Stomach (tissue), 9 donors: ENCODE data around the gene HNF1B. TPM values are rescaled to one million over a fixed set of nuclear protein-coding genes. Genes with fewer than 3 reads are reported as not detected.

Source experiments
- DNase-seq, 2 donors: peaks; one replicate each; pipeline versions ENCODE4 v3.0.0 to v3.0.0-alpha.2; 2013 to 2019
- H3K27ac ChIP-seq, 5 donors: fragments of 200-600 bp in 4 of 5; sonication (generic) in 4 of 5; one replicate each; pipeline ENCODE4 v1.5.1; 2013 to 2019; ENCODE audit warnings: mild to moderate bottlenecking in 1 of 5, moderate library complexity in 1 of 5
- H3K27me3 ChIP-seq, 3 donors: fragments of 200-600 bp; sonication (generic); one replicate each; pipeline ENCODE4 v1.5.1; 2017 to 2019; ENCODE audit warnings: mixed run types in 1 of 3
- H3K36me3 ChIP-seq, 4 donors: fragments of 200-600 bp; sonication (generic); 1 replicate in 3 of 4; 2 replicates in 1 of 4; pipeline ENCODE4 v1.5.1; 2016 to 2019
- H3K4me1 ChIP-seq, 4 donors: fragments of 200-600 bp; sonication (generic); one replicate each; pipeline ENCODE4 v1.5.1; 2016 to 2019
- H3K4me3 ChIP-seq, 4 donors: fragments of 200-600 bp; sonication (generic) in 3 of 4; one replicate each; pipeline ENCODE4 v1.5.1; 2016 to 2019; ENCODE audit warnings: mild to moderate bottlenecking in 1 of 4
- H3K9me3 ChIP-seq, 4 donors: fragments of 200-600 bp; sonication (generic); one replicate each; pipeline ENCODE4 v1.5.1; 2016 to 2019
- EP300 ChIP-seq: sonication (generic); formaldehyde crosslinking; IDR thresholded peaks from one replicate; pipeline ENCODE4 v1.6.1; 2017; ENCODE audit warnings: antibody characterized with exemption
- POLR2A ChIP-seq, 4 donors: fragments of 450-650 bp; IDR thresholded peaks; one replicate each; pipeline ENCODE4 v1.6.1; 2016; ENCODE audit warnings: antibody characterized with exemption in 4 of 4, control low read depth in 2 of 4, mild to moderate bottlenecking in 1 of 4, moderate library complexity in 1 of 4
- POLR2AphosphoS5 ChIP-seq, 3 donors: sonication (generic); formaldehyde crosslinking; IDR thresholded peaks; one replicate each; pipeline ENCODE4 v1.6.1; 2016; ENCODE audit warnings: antibody characterized with exemption in 3 of 3
- WGBS, 5 donors: extraction: QIAGEN DNeasy Blood & Tissue Kit in 3 of 5; methylation state at CpG; one replicate each; pipeline versions ENCODE4 v1.1.5 to v1.1.7; 2013 to 2018; 5-methylcytosine and 5-hydroxymethylcytosine counted together
- intact Hi-C: fragments of 100-400 bp; cut with DNase I; formaldehyde crosslinking; loops from one replicate; pipeline ENCODE4 v1.15.1; 2023; ENCODE audit warnings: low total_unique reads
- polyA plus RNA-seq, 3 donors: library from polyadenylated mRNA; stranded (reverse); fragments of 200-250 nt; gene quantifications; one replicate each; pipeline ENCODE4 v1.2.3, GENCODE V29; 2013
- total RNA-seq, 5 donors: library from RNA; depleted of rRNA; stranded (reverse); fragments of >200 nt; gene quantifications; one replicate each; pipeline versions ENCODE4 v1.1.0 to v1.2.3, GENCODE V29; 2014 to 2016
- TF ChIP-seq, protein P1 (sequence below), 7 experiments: fragments of 450-650 bp in 4 of 7; fragments of 200-600 bp in 3 of 7; sonication (generic) in 3 of 7; IDR thresholded peaks; one replicate each; pipeline ENCODE4 v1.5.1; 2016 to 2019; ENCODE audit warnings: antibody characterized with exemption in 7 of 7, control low read depth in 2 of 7, mild to moderate bottlenecking in 1 of 7
- donor health status: healthy with polysubstance abuse.
- donor health status: Bipolar disorder and iron deficiency.
- donor health status: healthy.

The HNF1B gene
- total and polyA plus RNA-seq, 8 donors: 0.58 to 19.2 (median 7.0) TPM

DNA sequence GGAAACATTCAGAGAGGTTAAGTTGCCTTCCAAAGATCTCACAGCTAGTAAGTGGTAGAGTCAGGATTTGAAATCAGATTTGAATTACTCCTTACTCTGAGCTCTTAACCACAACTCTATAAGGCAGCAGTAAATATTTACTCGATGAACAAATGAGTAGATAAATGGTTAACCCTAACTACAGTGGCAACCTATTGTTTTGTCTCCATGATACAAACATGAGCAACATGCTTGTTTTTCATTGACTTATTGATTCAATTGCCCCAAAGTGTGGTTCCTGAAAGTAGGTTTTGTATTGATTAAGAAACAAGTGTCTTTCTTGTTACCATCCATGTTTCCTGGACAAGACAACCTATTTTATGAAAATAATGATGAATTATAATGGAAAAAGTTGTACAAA, 66.8 kb downstream of the HNF1B start:
- H3K4me1 ChIP-seq: no peaks in the 10 kb centered on the region
- H3K36me3 ChIP-seq: no peaks in the 10 kb centered on the region
- TF ChIP-seq EP300: no peak
- no peak for TF ChIP-seq POLR2AphosphoS5 (IDR thresholded peaks at IDR 0.05)
- WGBS, 5 donors: 79 to 95% (median 88%) methylated on average over 1 of the region's 1 CpG
- peaks cover 0 to 7% (median 0%) of the 10 kb centered on the region in 3 donors for H3K27me3 ChIP-seq
- intact Hi-C loops: no loop called here
- H3K4me3 ChIP-seq: no peak overlapping the region
- no peak for DNase-seq
- peaks cover 0 to 5% (median 0%) of the 10 kb centered on the region in 4 donors for H3K9me3 ChIP-seq
- H3K27ac ChIP-seq: no peak overlapping the region

DNA sequence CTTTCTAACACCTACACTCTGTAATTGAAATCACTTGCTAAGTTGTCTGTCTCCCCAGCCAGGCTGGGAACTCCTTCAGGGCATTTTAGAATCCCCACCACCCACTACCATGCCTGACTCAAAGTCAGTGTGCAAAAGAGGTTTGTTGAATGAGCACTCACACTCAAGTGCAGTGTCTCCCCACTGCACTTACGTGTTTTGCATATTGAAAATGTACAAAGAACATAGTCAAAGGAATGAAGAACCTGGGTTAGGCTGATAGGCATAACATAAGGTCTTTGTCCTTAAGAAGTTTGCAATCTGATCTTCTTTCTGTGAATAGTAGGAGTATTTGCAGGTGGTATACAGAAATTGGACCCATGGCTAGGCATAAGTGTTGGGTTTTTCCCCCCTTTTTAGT, 67.8 kb downstream of the HNF1B start:
- intact Hi-C loops: no loop called here

DNA sequence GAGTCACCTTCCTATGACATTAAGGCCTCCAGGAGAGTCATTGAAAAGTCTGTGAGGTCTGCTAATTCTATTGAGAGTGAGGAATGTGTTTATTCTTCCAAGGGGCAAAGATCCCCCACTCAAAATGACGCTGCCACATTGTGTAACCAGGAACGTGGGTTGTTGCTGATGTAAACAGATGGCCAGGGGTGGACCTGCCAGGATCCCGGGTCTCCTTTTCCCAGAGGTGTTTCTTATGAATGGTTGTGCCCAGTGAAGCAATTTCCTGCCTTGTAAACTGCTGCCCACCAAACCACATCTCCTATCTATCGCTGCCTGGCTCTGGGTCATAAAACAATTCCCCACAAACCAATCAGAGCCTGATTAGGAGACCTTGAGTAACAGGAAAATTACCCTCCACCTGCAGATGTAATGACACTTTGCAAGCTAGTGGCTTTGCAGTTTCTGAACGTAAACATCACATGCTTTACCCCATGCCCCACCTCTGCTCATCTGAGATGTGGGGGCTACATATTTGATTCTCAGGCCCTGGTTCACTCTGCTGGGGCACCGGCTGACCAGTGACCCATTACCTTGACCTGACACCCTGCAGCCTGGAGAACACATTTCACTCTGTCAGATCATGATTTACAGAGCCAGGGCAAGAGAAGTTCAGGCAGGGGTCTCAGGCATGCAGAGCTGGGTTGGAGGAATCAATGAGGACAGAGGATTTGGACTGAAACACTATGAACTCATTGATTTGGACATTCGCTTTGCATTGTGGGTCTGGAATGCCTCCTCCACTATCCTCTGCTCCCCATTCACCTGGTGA, 68.5 kb downstream of the HNF1B start:
- intact Hi-C loops: no loop called here
- peak in 1 of 2 donors; percentile 41 for DNase-seq
- H3K27me3 ChIP-seq: peaks cover 0 to 7% (median 0%) of the 10 kb centered on the region in 3 donors
- H3K4me3 ChIP-seq: no peak overlapping the region
- TF ChIP-seq POLR2AphosphoS5 (IDR thresholded peaks at IDR 0.05) (no peak), POLR2A (IDR thresholded peaks at IDR 0.05) (no peak), EP300 (no peak)
- TF ChIP-seq, protein P1, sequence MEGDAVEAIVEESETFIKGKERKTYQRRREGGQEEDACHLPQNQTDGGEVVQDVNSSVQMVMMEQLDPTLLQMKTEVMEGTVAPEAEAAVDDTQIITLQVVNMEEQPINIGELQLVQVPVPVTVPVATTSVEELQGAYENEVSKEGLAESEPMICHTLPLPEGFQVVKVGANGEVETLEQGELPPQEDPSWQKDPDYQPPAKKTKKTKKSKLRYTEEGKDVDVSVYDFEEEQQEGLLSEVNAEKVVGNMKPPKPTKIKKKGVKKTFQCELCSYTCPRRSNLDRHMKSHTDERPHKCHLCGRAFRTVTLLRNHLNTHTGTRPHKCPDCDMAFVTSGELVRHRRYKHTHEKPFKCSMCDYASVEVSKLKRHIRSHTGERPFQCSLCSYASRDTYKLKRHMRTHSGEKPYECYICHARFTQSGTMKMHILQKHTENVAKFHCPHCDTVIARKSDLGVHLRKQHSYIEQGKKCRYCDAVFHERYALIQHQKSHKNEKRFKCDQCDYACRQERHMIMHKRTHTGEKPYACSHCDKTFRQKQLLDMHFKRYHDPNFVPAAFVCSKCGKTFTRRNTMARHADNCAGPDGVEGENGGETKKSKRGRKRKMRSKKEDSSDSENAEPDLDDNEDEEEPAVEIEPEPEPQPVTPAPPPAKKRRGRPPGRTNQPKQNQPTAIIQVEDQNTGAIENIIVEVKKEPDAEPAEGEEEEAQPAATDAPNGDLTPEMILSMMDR (IDR thresholded peaks at IDR 0.05): no peak
- H3K9me3 ChIP-seq: peaks cover 0 to 5% (median 0%) of the 10 kb centered on the region in 4 donors
- no peak overlapping the region for H3K27ac ChIP-seq
- H3K4me1 ChIP-seq: no peaks in the 10 kb centered on the region
- H3K36me3 ChIP-seq: no peaks in the 10 kb centered on the region
- 30 to 45% (median 41%) methylated on average over 7 of the region's 7 CpGs for WGBS, 5 donors

More for the DNA sequence above, 67.8 kb downstream of the HNF1B start:
- DNase-seq: no peak
- Histone ChIP-seq H3K36me3 (no peaks in the 10 kb centered on the region), H3K4me1 (no peaks in the 10 kb centered on the region), H3K4me3 (no peak overlapping the region), H3K9me3 (peaks cover 0 to 5% (median 0%) of the 10 kb centered on the region in 4 donors), H3K27me3 (peaks cover 0 to 7% (median 0%) of the 10 kb centered on the region in 3 donors), H3K27ac (no peak overlapping the region)
- no peak for TF ChIP-seq POLR2A (IDR thresholded peaks at IDR 0.05)
- no peak for TF ChIP-seq POLR2AphosphoS5 (IDR thresholded peaks at IDR 0.05)
- 76 to 89% (median 84%) methylated on average over 1 of the region's 1 CpG for WGBS, 5 donors

DNA sequence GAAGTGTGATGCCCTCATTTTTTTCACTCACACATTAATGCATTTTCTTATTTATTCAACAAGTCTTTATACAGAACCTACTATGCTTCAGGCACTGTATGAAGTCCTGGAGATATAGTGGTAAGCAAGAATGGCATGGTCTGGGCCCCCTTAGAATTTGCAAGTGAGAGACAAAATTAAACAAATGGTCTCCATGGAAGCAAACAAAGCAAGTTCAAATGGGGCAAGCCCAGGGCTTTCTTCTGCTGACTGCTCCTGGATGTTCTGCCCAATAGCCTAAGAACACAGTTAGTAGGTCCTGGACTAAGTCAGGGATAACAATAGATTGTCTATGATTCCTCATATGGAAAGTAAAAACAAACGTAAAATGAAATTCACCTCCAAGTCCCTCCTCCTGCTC, 70.3 kb downstream of the HNF1B start:
- 40 to 76% (median 50%) methylated on average over 1 of the region's 1 CpG for WGBS, 5 donors
- intact Hi-C loops: no loop called here
- DNase-seq: no peak

DNA sequence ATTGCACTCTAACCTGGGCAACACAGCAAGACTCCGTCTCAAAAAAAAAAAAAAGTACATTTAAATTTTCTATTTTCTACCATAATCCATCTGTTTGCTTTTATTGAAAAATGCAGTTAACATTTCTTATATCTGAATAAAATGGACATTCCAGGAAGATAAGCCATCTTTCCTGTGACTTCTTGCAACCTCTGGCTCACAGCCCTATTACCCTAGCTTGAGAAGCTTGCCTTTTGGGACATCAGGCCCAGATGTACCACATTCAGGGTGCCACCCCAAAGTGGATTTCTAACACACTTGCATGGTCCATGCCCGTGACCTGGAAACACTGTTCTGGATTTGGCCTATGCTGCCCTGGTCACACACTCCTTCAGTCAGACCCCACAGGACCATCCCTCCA, 71.5 kb downstream of the HNF1B start:
- no peak overlapping the region for H3K27ac ChIP-seq
- peaks cover 0 to 7% (median 0%) of the 10 kb centered on the region in 3 donors for H3K27me3 ChIP-seq
- 91 to 98% (median 95%) methylated on average over 2 of the region's 2 CpGs for WGBS, 5 donors
- intact Hi-C loops: no loop called here
- DNase-seq: no peak
- peaks cover 0 to under 1% (median 0%) of the 10 kb centered on the region in 4 donors for H3K9me3 ChIP-seq
- no peak for TF ChIP-seq POLR2A (IDR thresholded peaks at IDR 0.05)
- no peak for TF ChIP-seq POLR2AphosphoS5 (IDR thresholded peaks at IDR 0.05)
- TF ChIP-seq EP300: no peak
- TF ChIP-seq, protein P1 (IDR thresholded peaks at IDR 0.05): no peak
- no peak overlapping the region for H3K4me3 ChIP-seq
- no peaks in the 10 kb centered on the region for H3K36me3 ChIP-seq
- H3K4me1 ChIP-seq: no peaks in the 10 kb centered on the region

More for the DNA sequence above, 70.3 kb downstream of the HNF1B start:
- H3K9me3 ChIP-seq: peaks cover 0 to 5% (median 0%) of the 10 kb centered on the region in 4 donors
- TF ChIP-seq POLR2A (IDR thresholded peaks at IDR 0.05): no peak
- no peak overlapping the region for H3K4me3 ChIP-seq
- no peaks in the 10 kb centered on the region for H3K4me1 ChIP-seq
- no peak overlapping the region for H3K27ac ChIP-seq
- no peaks in the 10 kb centered on the region for H3K36me3 ChIP-seq
- H3K27me3 ChIP-seq: peaks cover 0 to 7% (median 0%) of the 10 kb centered on the region in 3 donors
